K562 (cell line): ENCODE results near the gene NRM. TPM values are rescaled to one million over a fixed set of nuclear protein-coding genes. Genes with fewer than 3 reads are reported as not detected.

ENCODE experiments used
- GATAD2A ChIP-seq: fragments of 450-650 bp; IDR thresholded peaks from 2 replicates; pipeline ENCODE4 v1.6.1; 2017
- GTF2B ChIP-seq: IDR thresholded peaks from 2 replicates; pipeline ENCODE4 v1.6.1; 2011; ENCODE audit not compliant: insufficient read length; ENCODE audit errors: extremely low read depth
- HLTF ChIP-seq: fragments of 450-650 bp; IDR thresholded peaks from 2 replicates; pipeline ENCODE4 v1.6.1; 2016
- MEF2D ChIP-seq: conservative IDR thresholded peaks from 2 replicates; pipeline ENCODE4 v1.6.1; 2016; ENCODE audit warnings: low read depth, missing genetic modification characterization, missing compliant biosample characterization
- PRDM10 ChIP-seq: fragments of 450-650 bp; IDR thresholded peaks from 2 replicates; pipeline ENCODE4 v1.6.1; 2018; ENCODE audit not compliant: partially characterized antibody
- SIN3A ChIP-seq, 2 experiments: fragments of 150-350 bp in 1 of 2; IDR thresholded peaks; 2 replicates each; pipeline ENCODE4 v1.6.1; 2011 to 2016; ENCODE audit warnings: borderline replicate concordance in 2 of 2, low read depth in 2 of 2, low read length in 2 of 2, mild to moderate bottlenecking in 2 of 2, moderate library complexity in 2 of 2; ENCODE audit not compliant: control insufficient read depth in 1 of 2
- TBL1XR1 ChIP-seq, 2 experiments: IDR thresholded peaks; 2 replicates each; pipeline ENCODE4 v1.6.1; 2012; ENCODE audit warnings: improper control_type of control experiment in 2 of 2, low read length in 2 of 2, mild to moderate bottlenecking in 1 of 2
- TFAP4 ChIP-seq: sonication (generic); formaldehyde crosslinking; IDR thresholded peaks from 2 replicates; pipeline ENCODE4 v1.8.0; 2022; ENCODE audit warnings: missing genetic modification reagents, mild to moderate bottlenecking, moderate library complexity, borderline replicate concordance
- TFE3 ChIP-seq: fragments of 450-650 bp; formaldehyde crosslinking; IDR thresholded peaks from 2 replicates; pipeline ENCODE4 v1.4.0; 2020; ENCODE audit warnings: mild to moderate bottlenecking, mixed read lengths
- ZBTB11 ChIP-seq, 3 experiments: fragments of 200-800 bp in 1 of 3; fragments of 250-450 bp in 1 of 3; fragments of 450-650 bp in 1 of 3; sonication (Bioruptor Pico) in 1 of 3; sonication (Bioruptor generic) in 1 of 3; formaldehyde crosslinking in 1 of 3; IDR thresholded peaks; 2 replicates each; pipeline versions ENCODE4 v1.6.1 to v1.8.0; 2016 to 2022; ENCODE audit warnings: mild to moderate bottlenecking in 2 of 3, missing genetic modification characterization in 2 of 3, missing compliant biosample characterization in 1 of 3, moderate library complexity in 1 of 3
- ZBTB17 ChIP-seq: fragments of 450-650 bp; formaldehyde crosslinking; IDR thresholded peaks from 2 replicates; pipeline ENCODE4 v1.4.0; 2020; ENCODE audit warnings: mild to moderate bottlenecking
- ZNF639 ChIP-seq, 2 experiments: fragments of 200-800 bp in 1 of 2; sonication (Bioruptor generic) in 1 of 2; sonication (generic) in 1 of 2; formaldehyde crosslinking in 1 of 2; IDR thresholded peaks in 1 of 2; conservative IDR thresholded peaks in 1 of 2; 2 replicates each; pipeline versions ENCODE4 v1.5.0 to v1.6.1; 2016 to 2020; ENCODE audit warnings: missing compliant biosample characterization in 1 of 2, missing genetic modification characterization in 1 of 2, missing genetic modification reagents in 1 of 2
- polyA plus RNA-seq, 8 experiments: library from polyadenylated mRNA; depleted of rRNA in 4 of 8; stranded (reverse) in 5 of 8; unstranded in 3 of 8; fragments of >200 nt; fragmentation: Nextera tagmentation in 2 of 8; fragmentation: Illumina TruSeq in 1 of 8; extraction: Ambion mirVana in 2 of 8; extraction: Trizol in 1 of 8; gene quantifications; 2 replicates each; pipeline versions ENCODE4 v1.2.1 to v1.2.3, GENCODE V29; 2011 to 2014; ENCODE audit warnings: inconsistent platforms in 1 of 8, missing spikeins in 1 of 8
- total RNA-seq, 7 experiments: library from RNA; depleted of rRNA in 6 of 7; stranded (reverse); fragments of >200 nt in 6 of 7; fragmentation: Illumina TruSeq in 2 of 7; extraction: Trizol in 2 of 7; gene quantifications; 2 replicates each; pipeline versions ENCODE4 v1.2.1 to v1.2.3, GENCODE V29; 2011 to 2021; ENCODE audit warnings: low replicate concordance in 1 of 7

Gene NRM
- total and polyA plus RNA-seq, 9 of the 15 experiments (the other 6 are each of a cell fraction or from before 2014, with no cell fraction given): 9.7 to 58.2 (median 18.1) TPM

- TF ChIP-seq ZNF639 (CRISPR knock-in tag; conservative IDR thresholded peaks at IDR 0.05 in 1 of 2, IDR thresholded peaks at IDR 0.05 in 1 of 2) (0 out of 4 replicates have a peak, but pooled peaks of 1 of the 2 experiments have one; percentile 17), HLTF (no peak), ZBTB17 (CRISPR knock-in tag) (no peak), GATAD2A (no peak), TFAP4 (CRISPR knock-in tag) (peak; percentile 96), GTF2B (no peak), TBL1XR1 (IDR thresholded peaks at IDR 0.05; ENCODE audit: low read length in 2 of 2) (peak in 1 of 2 experiments; percentile 10; a peak in 1 of 4 replicates), TFE3 (CRISPR knock-in tag) (0 out of 2 replicates have a peak, but pooled peaks have one; percentile 2), PRDM10 (no peak), ZBTB11 (CRISPR knock-in tag; IDR thresholded peaks at IDR 0.05) (0 out of 6 replicates have a peak, but pooled peaks of 1 of the 3 experiments have one; percentile 17), MEF2D (tag) (no peak), SIN3A (IDR thresholded peaks at IDR 0.05; ENCODE audit: borderline replicate concordance in 2 of 2, control insufficient read depth in 1 of 2, low read depth in 2 of 2, low read length in 2 of 2) (peak in 1 of 2 experiments; percentile 57; a peak in 1 of 4 replicates)
Measured at GRCh38 chr6:30646450-30647241, 44.1 kb downstream of the NRM start, which contains the start of gene C6orf136 (continued).
